ENCODE data around the gene DHRS7. TPM values are rescaled to one million over a fixed set of nuclear protein-coding genes. Genes with fewer than 3 reads are reported as not detected.
"Not testable (repeated sequence)": the region's sequence is repeated elsewhere in the genome, so short reads cannot be mapped to it uniquely, and the experiment has no call there.

Gene DHRS7
- total RNA-seq, 1 experiment from 2014 or later, result 23.9 TPM

DNA sequence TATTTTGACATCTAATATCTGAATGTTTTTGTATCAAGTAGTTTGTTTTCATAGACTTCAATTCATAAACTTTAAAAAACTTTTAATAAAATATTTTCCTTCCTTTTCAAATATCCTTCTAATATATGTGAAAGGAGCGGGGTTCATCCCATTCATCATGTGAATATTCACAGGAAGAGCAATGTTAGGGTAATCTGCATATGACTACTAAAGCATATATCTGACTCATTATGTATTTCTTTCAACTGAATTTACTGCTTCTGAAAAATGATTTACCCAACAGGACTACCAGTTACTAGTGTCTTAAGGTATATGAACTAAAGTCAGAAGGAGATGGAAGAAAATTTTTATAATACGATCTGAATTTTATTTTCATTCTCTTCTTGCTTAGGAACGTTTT, 30.5 kb downstream of the DHRS7 start:
- DNase-seq (ENCODE audit: low spot score), result no peak

GRCh38 chr14:60133487-60133886, 31.7 kb downstream of the DHRS7 start:
- DNase-seq (ENCODE audit: low spot score), result no peak

DNA sequence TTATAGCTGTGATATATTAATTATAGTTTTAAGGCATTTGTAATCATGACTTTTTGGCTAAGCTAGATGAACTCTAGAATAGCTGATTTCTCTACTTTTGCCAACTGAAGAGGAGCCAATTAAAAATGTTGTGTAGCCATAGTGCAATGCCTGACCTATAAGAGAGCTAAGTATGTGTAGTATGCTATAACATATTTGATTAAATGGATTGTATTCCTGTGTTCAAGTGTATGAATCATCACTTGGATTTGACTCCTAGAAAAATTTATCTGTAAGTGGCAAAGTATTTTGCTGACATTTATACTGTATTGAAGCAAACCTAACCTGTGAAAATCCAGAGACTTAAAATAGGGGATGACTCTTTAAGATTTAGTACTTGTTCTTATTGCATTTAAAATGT, 39.3 kb downstream of the DHRS7 start:
- DNase-seq (ENCODE audit: low spot score), result no peak

DNA sequence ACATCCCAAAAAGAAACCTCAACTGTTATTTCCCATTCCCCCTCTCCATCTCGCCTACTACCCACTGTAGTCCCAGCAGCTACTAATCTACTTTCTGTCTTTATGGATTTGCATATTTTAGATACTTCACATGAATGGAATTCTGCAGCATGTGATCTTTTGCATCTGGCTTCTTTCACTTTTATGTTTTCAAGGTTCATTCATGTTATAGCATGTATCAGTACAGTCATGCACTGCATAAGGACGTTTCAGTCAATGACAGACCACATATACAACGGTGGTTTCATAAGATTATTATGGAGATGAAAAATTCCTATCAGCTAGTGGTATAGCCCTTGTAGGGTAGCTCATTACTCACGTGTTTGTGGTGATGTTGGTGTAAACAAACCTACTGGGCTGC, 49.0 kb downstream of the DHRS7 start:
- DNase-seq (ENCODE audit: low spot score), result no peak

GRCh38 chr14:60114881-60115280, 50.3 kb downstream of the DHRS7 start:
- no peak for DNase-seq (ENCODE audit: low spot score)

DNA sequence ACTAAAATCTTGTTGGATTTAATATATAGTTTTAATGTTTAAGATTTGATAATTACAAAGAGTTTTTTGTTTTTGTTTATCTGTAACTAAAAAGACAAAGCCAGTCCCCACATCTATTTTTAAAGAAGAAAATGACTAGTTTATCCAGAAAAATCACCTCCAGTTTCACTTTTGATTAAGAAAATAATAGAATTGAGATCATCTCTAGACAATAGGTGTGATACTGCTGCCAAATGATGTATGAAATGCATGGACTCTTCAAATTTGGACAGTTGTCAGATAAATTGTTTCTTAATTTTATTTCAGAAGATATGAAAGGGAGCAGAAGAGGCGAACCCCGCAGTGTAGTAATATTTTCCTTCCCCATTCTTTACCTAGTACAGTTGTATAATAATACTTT, 53.5 kb downstream of the DHRS7 start:
- DNase-seq (ENCODE audit: low spot score), result no peak

GRCh38 chr14:60107477-60107876, 57.7 kb downstream of the DHRS7 start:
- DNase-seq (ENCODE audit: low spot score), result no peak

- DNase-seq (ENCODE audit: low spot score), result no peak
Measured at GRCh38 chr14:60106339-60106738, 58.9 kb downstream of the DHRS7 start.

DNA sequence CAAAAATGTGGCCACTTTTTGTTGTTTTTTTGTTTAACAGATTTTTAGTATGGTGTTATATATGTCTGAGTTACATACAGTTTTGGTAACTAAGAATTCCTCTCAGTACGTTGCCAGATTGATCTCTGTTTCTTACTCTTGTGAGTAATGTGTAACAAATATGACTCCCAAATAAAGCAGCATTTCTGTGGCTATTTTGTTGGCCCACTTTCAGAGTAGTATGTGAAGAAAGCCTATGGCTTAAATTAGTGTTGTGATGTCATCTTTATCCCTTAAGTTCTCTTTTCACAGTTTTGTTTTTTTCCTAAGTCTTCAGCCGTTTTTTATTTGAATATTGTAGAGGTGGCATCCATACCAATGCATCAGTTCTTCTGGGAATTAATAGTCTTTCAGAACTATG, 62.8 kb downstream of the DHRS7 start:
- DNase-seq (ENCODE audit: low spot score), result no peak

DNA sequence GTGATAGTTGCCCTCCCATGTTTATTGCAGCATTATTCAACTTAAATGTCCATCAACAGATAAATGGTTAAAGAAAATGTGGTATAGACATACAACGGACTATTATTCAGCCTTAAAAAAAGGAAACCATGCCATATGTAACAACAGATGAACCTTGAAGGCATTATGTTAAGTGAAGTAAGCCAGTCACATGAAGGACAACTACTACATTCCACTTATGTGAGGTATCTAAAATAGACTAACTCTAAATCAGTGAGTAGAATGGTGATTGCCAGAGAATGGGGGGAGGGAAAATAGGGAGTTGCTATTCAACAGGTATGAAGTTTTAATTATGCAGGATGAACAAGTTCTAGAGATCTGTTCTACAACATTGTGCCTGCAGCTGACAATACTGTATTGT, 63.4 kb downstream of the DHRS7 start:
- DNase-seq (ENCODE audit: low spot score), result no peak

- not testable (repeated sequence) for DNase-seq (ENCODE audit: low spot score)
Measured at GRCh38 chr14:60099855-60100254, 65.3 kb downstream of the DHRS7 start.

DNA sequence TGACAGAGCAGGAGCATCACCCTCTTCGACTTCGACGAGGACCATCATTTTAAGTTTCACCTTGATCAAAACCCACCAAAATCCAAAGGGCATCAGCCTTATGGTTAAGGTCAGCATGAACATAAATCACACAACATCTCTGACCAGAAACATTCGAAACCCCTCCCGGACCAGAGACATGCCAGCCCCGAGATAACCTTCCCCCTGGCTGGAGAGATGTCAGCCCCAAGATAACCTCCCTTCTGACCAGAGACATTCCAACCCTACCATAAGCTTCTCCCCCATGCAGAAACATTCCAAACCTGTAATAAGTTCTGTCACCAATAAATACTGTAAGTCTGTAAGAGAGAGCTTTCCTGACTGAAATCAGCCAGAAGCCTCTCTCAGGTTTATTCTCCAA, 67.2 kb downstream of the DHRS7 start:
- no peak for DNase-seq (ENCODE audit: low spot score)

GRCh38 chr14:60095781-60096450, 69.3 kb downstream of the DHRS7 start:
- no peak for DNase-seq (ENCODE audit: low spot score)

- DNase-seq (ENCODE audit: low spot score), result no peak
Measured at GRCh38 chr14:60095231-60095630, 70.0 kb downstream of the DHRS7 start.

DNA sequence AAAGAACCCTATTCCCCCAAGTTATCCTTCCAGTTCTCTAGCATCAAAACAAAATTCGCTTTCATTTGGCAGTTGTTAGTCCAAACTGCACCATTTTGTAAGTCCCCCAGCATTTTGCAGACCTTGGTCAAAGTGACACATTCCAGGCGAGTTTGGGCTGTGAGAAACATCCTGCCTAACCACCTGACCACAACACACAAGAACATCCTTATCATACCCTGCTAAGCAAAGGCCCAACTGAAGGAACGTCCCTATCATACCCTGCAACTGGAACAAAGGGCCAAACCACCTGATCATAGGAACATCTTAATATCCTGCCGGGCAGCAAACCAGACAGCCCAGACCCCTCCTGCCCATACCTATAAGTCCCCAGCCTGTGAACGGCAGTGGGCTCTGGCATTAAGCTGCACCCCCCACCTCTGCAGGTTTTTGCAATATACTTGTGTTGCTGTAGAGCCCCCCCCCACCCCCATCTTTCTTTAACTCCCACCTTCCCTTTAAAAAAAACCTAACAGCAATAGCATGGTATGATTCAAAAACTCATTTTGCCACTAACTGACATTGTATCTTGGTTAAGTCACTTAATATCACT, 70.8 kb downstream of the DHRS7 start:
- DNase-seq (ENCODE audit: low spot score), result no peak

Other genes with a start within 250 kb of the DHRS7 start
- not detected in 2 replicates for gene LRRC9, start 245.3 kb downstream of the DHRS7 start, total RNA-seq (2014; rRNA removed; shearing (Covaris generic))
- 8.2 and 32.9 TPM in 2 replicates for gene PCNX4, start 73.5 kb downstream of the DHRS7 start, total RNA-seq (2014; rRNA removed; shearing (Covaris generic))
- gene PPM1A, start 83.8 kb upstream of the DHRS7 start, total RNA-seq (2014; rRNA removed; shearing (Covaris generic)), result 14.1 and 15.8 TPM in 2 replicates

Data from HT-29 (cell line).